ENCODE data around the gene CHPF.

DNA sequence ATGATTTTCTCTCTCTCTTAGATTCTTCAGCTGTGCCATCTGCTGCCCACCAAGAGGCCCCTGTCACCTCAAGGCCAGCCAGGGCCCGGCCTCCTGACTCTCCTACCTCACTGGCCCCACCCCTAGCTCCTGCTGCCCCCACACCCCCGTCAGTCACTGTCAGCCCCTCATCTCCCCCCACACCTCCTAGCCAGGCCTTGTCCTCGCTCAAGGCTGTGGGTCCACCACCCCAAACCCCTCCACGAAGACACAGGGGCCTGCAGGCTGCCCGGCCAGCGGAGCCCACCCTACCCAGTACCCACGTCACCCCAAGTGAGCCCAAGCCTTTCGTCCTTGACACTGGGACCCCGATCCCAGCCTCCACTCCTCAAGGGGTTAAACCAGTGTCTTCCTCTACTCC is 54.3 kb downstream of the CHPF start:
- TF ChIP-seq GATA3 (IDR thresholded peaks at IDR 0.05; ENCODE audit: low read depth, low read length): no peak
- TF ChIP-seq GATA2 (IDR thresholded peaks at IDR 0.05; ENCODE audit: low read depth, low read length): no peak

Measured in SH-SY5Y (cell line).